ENCODE results near the gene OSMR. TPM values are rescaled to one million over a fixed set of nuclear protein-coding genes. Genes with fewer than 3 reads are reported as not detected.

OSMR gene
- total and polyA plus RNA-seq, 9 of the 15 experiments (the other 6 are each of a cell fraction or from before 2014, with no cell fraction given): 0.18 to 1.7 (median 0.94) TPM

- 58% methylated on average over 23 of the region's 23 CpGs for WGBS (ENCODE audit: insufficient coverage, low coverage, missing lambda C conversion rate)
- ATAC-seq (no peak), DNase-seq (ENCODE audit: extremely low read depth in 1 of 4, low spot score in 3 of 4) (no peak), FAIRE-seq (no peak)
- Histone ChIP-seq H2AFZ (ENCODE audit: low read depth, low read length) (no peak overlapping the region; the same call in 1 of the 2 replicates), H3K79me2 (ENCODE audit: control insufficient read depth, insufficient read depth, low read length) (no peaks in the 10 kb centered on the region), H3K4me3 (no peak overlapping the region), H3K27me3 (ENCODE audit: control insufficient read depth in 2 of 2, insufficient read depth in 2 of 2, low read length in 2 of 2) (no peaks in the 10 kb centered on the region), H4K20me1 (replicated peaks; ENCODE audit: control insufficient read depth, insufficient read depth, low read length) (no peaks in the 10 kb centered on the region), H3K9ac (ENCODE audit: insufficient read depth in 1 of 2, low read depth in 2 of 2, low read length in 2 of 2) (no peak overlapping the region), H3K9me3 (replicated peaks; ENCODE audit: control insufficient read depth, insufficient read depth, low read depth, low read length) (no peaks in the 10 kb centered on the region), H3K4me1 (replicated peaks in 1 of 2; ENCODE audit: control insufficient read depth in 2 of 2, insufficient read depth in 2 of 2, low read length in 2 of 2) (peaks cover 2 to 7% of the 10 kb centered on the region in 2 experiments; a peak in 3 of 5 replicates), H3K9me1 (ENCODE audit: control insufficient read depth, insufficient read depth, low read length) (no peaks in the 10 kb centered on the region), H3K4me2 (ENCODE audit: insufficient read depth, low read length) (no peak overlapping the region), H3K27ac (ENCODE audit: extremely low read depth, low read depth, low read length) (no peak overlapping the region), H3K36me3 (ENCODE audit: control insufficient read depth, insufficient read depth, low read length) (no peaks in the 10 kb centered on the region)
- TF ChIP-seq ZBTB26 (CRISPR knock-in tag; IDR thresholded peaks at IDR 0.05) (no peak), ZBTB43 (CRISPR knock-in tag; IDR thresholded peaks at IDR 0.05) (no peak), MEIS2 (IDR thresholded peaks at IDR 0.05; ENCODE audit: partially characterized antibody) (no peak), HES1 (IDR thresholded peaks at IDR 0.05; ENCODE audit: low read depth) (no peak), BACH1 (tag; IDR thresholded peaks at IDR 0.05) (no peak), CHD4 (IDR thresholded peaks at IDR 0.05; ENCODE audit: insufficient read depth, insufficient replicate concordance, low read depth, low read length, poor library complexity, severe bottlenecking) (no peak), YY1 (IDR thresholded peaks at IDR 0.05; ENCODE audit: borderline replicate concordance in 1 of 3, control insufficient read depth in 1 of 3, extremely low read depth in 1 of 3, insufficient read depth in 3 of 3, insufficient read length in 1 of 3, insufficient replicate concordance in 2 of 3, low read depth in 1 of 3, low read length in 2 of 3) (no peak), ZNF79 (CRISPR knock-in tag; IDR thresholded peaks at IDR 0.05; ENCODE audit: low read depth) (no peak), GATA2 (CRISPR knock-in tag; IDR thresholded peaks at IDR 0.05) (no peak), POLR2G (IDR thresholded peaks at IDR 0.05; ENCODE audit: low read depth, low read length) (no peak), CREB3L1 (IDR thresholded peaks at IDR 0.05; ENCODE audit: borderline replicate concordance, low read depth) (no peak), BRD9 (IDR thresholded peaks at IDR 0.05; ENCODE audit: low read depth, partially characterized antibody) (no peak), PTBP1 (IDR thresholded peaks at IDR 0.05; ENCODE audit: low read depth, low read length) (no peak), L3MBTL2 (IDR thresholded peaks at IDR 0.05) (no peak), ZFPM2 (CRISPR knock-in tag; IDR thresholded peaks at IDR 0.05) (no peak)
- BruUV-seq (replicated peaks): no TSS peak
- intact Hi-C loops (cut with micrococcal nuclease): loop anchor here (1.0 to 10.0 kb wide), 6 partner anchors 72 to 544 kb away; no protein-coding TSS in a partner anchor
- POLR2A ChIA-PET: interaction anchor here (0.7 to 2.3 kb wide), 4 partner anchors 29 to 367 kb away, joined by 3 to 8 read pairs (median 4); no protein-coding TSS in a partner anchor
- CTCF ChIA-PET (ENCODE audit: low intra/inter-chr PET ratio): interaction anchor here (0.6 to 1.9 kb wide), 5 partner anchors 142 to 600 kb away, joined by 3 to 19 read pairs (median 6); no protein-coding TSS in a partner anchor
- in situ Hi-C loops (cut with MboI): loop anchor here (5.0 kb wide), 1 partner anchor 372 kb away; no protein-coding TSS in a partner anchor
Observed at GRCh38 chr5:38808666-38809343, 37.0 kb upstream of the OSMR start.
